Astrocyte (in vitro differentiated cells and primary cell): ENCODE results near the gene RAB6D.
"Not testable (repeated sequence)": the region's sequence is repeated elsewhere in the genome, so short reads cannot be mapped to it uniquely, and the experiment has no call there.

ENCODE experiments used
- EZH2 ChIP-seq: IDR thresholded peaks from 2 replicates; pipeline ENCODE4 v1.6.1; 2012; ENCODE audit warnings: mild to moderate bottlenecking, low read length, inconsistent platforms; ENCODE audit not compliant: insufficient read depth
- TF ChIP-seq, protein P1 (sequence below): IDR thresholded peaks from 2 replicates; pipeline ENCODE4 v1.5.1; 2011; ENCODE audit warnings: low read depth, mild to moderate bottlenecking, inconsistent platforms, low read length, moderate library complexity; ENCODE audit not compliant: insufficient read depth

DNA sequence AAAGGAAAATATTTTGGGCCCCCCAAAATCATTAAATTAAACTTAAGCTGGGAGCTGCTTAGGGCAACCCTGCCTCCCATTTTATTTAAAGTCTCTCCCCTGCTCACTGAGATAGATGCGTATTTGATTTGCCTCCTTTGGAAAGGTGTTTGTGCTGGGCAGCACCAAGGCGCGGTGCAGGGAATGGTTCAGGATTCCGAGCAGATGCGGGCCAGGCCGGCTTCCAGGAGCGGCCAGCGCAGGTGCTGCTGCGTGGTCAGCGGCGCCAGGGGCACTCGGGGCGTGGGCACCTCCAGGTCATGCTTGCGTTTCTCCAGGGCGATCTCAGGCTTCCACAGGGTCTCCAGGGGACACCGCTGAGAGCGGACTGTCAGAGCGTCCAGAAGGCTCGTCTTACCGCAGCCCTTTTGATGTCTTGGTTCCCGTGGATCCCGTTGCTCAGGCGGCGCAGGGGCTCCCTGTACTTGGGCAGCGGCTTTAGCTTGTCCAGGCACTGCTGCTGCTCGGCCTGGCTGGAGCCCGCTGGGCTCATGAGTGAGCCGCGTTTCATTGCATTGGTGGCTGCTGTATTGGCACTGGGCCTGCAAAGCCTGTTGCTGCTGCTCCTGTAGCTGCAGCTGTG is 31.2 kb upstream of the RAB6D start:
- TF ChIP-seq, protein P1, sequence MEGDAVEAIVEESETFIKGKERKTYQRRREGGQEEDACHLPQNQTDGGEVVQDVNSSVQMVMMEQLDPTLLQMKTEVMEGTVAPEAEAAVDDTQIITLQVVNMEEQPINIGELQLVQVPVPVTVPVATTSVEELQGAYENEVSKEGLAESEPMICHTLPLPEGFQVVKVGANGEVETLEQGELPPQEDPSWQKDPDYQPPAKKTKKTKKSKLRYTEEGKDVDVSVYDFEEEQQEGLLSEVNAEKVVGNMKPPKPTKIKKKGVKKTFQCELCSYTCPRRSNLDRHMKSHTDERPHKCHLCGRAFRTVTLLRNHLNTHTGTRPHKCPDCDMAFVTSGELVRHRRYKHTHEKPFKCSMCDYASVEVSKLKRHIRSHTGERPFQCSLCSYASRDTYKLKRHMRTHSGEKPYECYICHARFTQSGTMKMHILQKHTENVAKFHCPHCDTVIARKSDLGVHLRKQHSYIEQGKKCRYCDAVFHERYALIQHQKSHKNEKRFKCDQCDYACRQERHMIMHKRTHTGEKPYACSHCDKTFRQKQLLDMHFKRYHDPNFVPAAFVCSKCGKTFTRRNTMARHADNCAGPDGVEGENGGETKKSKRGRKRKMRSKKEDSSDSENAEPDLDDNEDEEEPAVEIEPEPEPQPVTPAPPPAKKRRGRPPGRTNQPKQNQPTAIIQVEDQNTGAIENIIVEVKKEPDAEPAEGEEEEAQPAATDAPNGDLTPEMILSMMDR, result not testable (repeated sequence)
- TF ChIP-seq EZH2, result not testable (repeated sequence)
